WERI-Rb-1 (cell line): ENCODE measurements around the gene RBMY1D.
"Not testable (repeated sequence)": the region's sequence is repeated elsewhere in the genome, so short reads cannot be mapped to it uniquely, and the experiment has no call there.

ENCODE experiments used
- DNase-seq: peaks from one replicate; pipeline ENCODE4 v3.0.0-alpha.2; 2020
- H3K27ac ChIP-seq: fragments of 250-450 bp; sonication (Bioruptor Pico); 2 replicates; pipeline ENCODE4 v1.5.1; 2020; ENCODE audit warnings: mild to moderate bottlenecking, moderate library complexity
- H3K27me3 ChIP-seq: fragments of 250-450 bp; sonication (Bioruptor Pico); 2 replicates; pipeline ENCODE4 v1.5.1; 2021; ENCODE audit warnings: mild to moderate bottlenecking, low read depth, moderate library complexity; ENCODE audit not compliant: insufficient read depth, severe bottlenecking
- H3K36me3 ChIP-seq: fragments of 250-450 bp; sonication (Bioruptor Pico); 2 replicates; pipeline ENCODE4 v1.5.1; 2020; ENCODE audit warnings: mild to moderate bottlenecking, moderate library complexity
- H3K4me3 ChIP-seq: 2 replicates; pipeline ENCODE4 v1.5.1; 2011; ENCODE audit warnings: low read depth, mild to moderate bottlenecking, control low read depth, low read length
- H3K9me3 ChIP-seq: fragments of 250-450 bp; sonication (Bioruptor Pico); 2 replicates; pipeline ENCODE4 v1.5.1; 2021; ENCODE audit warnings: mild to moderate bottlenecking, moderate library complexity; ENCODE audit not compliant: severe bottlenecking
- CTCF ChIP-seq: IDR thresholded peaks from 2 replicates; pipeline ENCODE4 v1.5.1; 2011; ENCODE audit warnings: low read depth, mild to moderate bottlenecking, control low read depth, inconsistent platforms, low read length

Gene RBMY1D

DNA sequence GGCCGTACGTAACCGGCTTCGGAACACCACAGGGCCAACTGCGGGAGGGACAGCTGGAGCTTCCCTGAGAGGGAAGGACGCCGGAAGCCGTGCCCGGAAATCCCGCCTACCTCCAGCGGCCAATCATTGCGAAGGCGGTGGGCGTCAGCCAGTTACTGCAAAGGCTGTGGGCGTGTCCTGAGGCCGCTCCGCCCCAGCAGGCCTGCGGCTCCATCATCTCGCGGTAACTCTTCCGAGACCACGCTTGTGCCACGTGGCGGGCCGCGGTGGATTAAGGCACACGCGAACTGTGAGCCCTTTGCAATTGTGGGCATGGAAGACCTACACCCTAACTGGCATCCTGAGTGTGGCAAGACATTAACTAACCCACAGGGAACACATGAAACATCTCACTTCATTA is at the start of gene RBMY1D:
Gene RBMY1D, minus strand, starts transcription at position 101 of the 400 bp plus-strand sequence. CDS start 2,013 bp downstream, outside the sequence.
- H3K27ac ChIP-seq, H3K9me3 ChIP-seq, H3K36me3 ChIP-seq, H3K27me3 ChIP-seq, DNase-seq, H3K4me3 ChIP-seq: not testable (repeated sequence)

- DNase-seq: not testable (repeated sequence)
Measured at GRCh38 chrY:21917932-21918331, 23.6 kb upstream of the RBMY1D start, which contains the start of gene RBMY1E. RBMY1E (minus strand) TSS chrY:21918032; CDS start chrY:21916054, 1,978 bp downstream.

DNA sequence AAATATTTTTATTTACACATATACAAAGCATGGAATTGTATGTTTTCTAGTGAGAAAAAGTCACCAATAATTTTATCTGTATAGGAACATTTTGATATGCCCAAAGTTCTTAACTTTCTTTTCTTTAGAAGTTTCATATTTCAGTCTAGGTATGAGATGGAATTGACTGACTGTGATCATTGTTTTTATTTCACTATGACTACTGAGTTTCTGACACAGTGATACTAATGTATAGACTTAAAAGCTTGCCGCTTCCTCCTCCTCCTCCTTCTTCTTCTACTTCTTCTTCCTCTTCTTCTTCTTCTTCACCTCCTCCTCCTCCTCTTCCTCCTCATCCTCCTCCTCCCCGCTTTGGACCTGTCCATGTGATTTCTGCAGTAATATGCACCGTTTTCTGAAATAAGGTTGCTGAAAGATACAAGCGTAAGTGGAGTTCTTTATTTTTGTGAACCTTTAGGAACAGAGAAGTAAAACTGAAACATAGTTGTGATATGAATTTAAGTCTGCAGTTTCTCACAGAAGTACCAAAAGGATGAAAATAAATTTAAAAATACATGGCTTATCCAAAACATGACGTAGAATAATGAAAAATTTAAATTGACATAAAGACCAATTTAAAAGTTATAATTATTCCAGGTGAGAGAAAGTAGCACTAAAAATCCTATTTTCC is 24.8 kb downstream of the RBMY1D start:
- not testable (repeated sequence) for H3K27ac ChIP-seq, H3K9me3 ChIP-seq, H3K4me3 ChIP-seq, H3K36me3 ChIP-seq, H3K27me3 ChIP-seq, DNase-seq

More at GRCh38 chrY:21917932-21918331, 23.6 kb upstream of the RBMY1D start, which contains the start of gene RBMY1E:
- not testable (repeated sequence) for H3K4me3 ChIP-seq, H3K36me3 ChIP-seq, H3K27ac ChIP-seq, H3K27me3 ChIP-seq, H3K9me3 ChIP-seq

DNA sequence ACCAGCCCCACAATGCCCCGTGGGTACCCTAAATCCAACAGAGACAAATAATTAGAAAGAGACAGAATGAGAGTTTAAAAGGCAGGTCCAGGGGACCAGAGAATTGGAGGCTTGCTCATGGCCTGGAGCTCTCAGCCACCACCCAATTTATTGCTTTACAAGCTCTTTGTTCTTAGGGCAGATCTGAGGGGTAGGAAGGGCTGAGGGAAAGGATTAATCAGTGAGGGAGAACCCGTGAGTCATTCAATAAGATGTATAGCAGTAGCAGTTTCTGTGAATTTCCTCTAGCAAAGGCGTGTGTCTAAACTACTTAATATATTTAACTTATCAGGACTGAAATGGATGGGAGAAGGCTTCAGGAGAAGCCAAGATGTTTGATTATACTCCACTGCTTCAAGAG is 48.8 kb downstream of the RBMY1D start:
- H3K4me3 ChIP-seq: no peak overlapping the region
- H3K27me3 ChIP-seq: no peaks in the 10 kb centered on the region
- DNase-seq: no peak
- no peaks in the 10 kb centered on the region for H3K36me3 ChIP-seq
- TF ChIP-seq CTCF: no peak
- no peaks in the 10 kb centered on the region for H3K9me3 ChIP-seq
- no peak overlapping the region for H3K27ac ChIP-seq

- no peaks in the 10 kb centered on the region for H3K9me3 ChIP-seq
- no peaks in the 10 kb centered on the region for H3K27me3 ChIP-seq
- H3K4me3 ChIP-seq: no peak overlapping the region
- DNase-seq: no peak
- TF ChIP-seq CTCF: no peak
- no peak overlapping the region for H3K27ac ChIP-seq
- no peaks in the 10 kb centered on the region for H3K36me3 ChIP-seq
Measured at GRCh38 chrY:21842090-21842489, 52.2 kb downstream of the RBMY1D start.

DNA sequence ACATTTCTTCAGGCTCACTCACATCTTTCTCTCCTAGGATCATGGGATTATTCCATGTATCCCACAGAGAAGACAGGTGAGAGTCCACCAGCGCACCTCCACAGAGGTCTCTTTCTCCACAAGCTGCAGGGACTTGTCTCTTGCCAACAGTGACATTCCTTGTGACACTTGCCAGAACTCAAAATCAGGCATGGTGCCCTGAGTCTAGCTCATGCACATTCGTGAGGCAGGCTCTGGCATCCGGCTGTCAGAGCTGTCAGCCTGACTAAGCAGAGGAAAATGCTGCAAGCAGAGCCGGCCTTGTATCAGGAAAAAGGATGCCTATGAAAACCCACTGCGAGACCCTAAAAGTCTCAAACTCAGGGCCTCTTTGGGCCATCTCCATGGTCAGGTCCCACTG is 54.8 kb downstream of the RBMY1D start:
- Histone ChIP-seq H3K9me3 (no peaks in the 10 kb centered on the region), H3K36me3 (no peaks in the 10 kb centered on the region), H3K27me3 (no peaks in the 10 kb centered on the region), H3K27ac (no peak overlapping the region), H3K4me3 (no peak overlapping the region)
- no peak for DNase-seq
- no peak for TF ChIP-seq CTCF

DNA sequence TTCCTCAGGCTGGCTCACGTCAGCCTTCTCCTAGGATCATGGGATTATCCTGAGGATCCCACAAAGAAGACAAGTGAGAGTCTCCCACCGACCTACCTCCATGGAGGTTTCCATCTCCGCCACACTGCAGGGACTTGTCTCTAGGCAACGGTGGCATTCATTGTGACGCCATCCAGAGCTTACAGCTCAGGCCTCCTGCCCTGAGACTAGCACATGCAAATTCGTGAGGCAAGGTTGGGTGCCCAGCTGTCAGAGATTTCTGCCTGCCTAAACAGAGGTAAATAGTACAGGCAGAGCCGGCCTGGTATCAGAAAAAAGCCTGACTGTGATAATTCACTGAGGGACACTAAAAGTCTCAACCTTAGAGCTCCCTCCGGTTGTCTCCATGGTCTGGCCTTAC is 58.0 kb downstream of the RBMY1D start:
- TF ChIP-seq CTCF: no peak
- Histone ChIP-seq H3K27me3 (no peaks in the 10 kb centered on the region), H3K4me3 (no peak overlapping the region), H3K9me3 (no peaks in the 10 kb centered on the region), H3K36me3 (no peaks in the 10 kb centered on the region), H3K27ac (no peak overlapping the region)
- no peak for DNase-seq
